GM20000 (cell line): ENCODE data around the gene SPEM2.

Source experiments
- DNase-seq: peaks from one replicate; pipeline ENCODE4 v3.0.0; 2012; ENCODE audit warnings: low spot score
- TF ChIP-seq, protein P1 (sequence below): IDR thresholded peaks from 2 replicates; pipeline ENCODE4 v1.5.1; 2012; ENCODE audit warnings: mild to moderate bottlenecking, control low read depth; ENCODE audit errors: extremely low read depth, missing control alignments

The SPEM2 gene

GRCh38 chr17:7445619-7445968 is 20.2 kb downstream of the SPEM2 start:
- TF ChIP-seq, protein P1, sequence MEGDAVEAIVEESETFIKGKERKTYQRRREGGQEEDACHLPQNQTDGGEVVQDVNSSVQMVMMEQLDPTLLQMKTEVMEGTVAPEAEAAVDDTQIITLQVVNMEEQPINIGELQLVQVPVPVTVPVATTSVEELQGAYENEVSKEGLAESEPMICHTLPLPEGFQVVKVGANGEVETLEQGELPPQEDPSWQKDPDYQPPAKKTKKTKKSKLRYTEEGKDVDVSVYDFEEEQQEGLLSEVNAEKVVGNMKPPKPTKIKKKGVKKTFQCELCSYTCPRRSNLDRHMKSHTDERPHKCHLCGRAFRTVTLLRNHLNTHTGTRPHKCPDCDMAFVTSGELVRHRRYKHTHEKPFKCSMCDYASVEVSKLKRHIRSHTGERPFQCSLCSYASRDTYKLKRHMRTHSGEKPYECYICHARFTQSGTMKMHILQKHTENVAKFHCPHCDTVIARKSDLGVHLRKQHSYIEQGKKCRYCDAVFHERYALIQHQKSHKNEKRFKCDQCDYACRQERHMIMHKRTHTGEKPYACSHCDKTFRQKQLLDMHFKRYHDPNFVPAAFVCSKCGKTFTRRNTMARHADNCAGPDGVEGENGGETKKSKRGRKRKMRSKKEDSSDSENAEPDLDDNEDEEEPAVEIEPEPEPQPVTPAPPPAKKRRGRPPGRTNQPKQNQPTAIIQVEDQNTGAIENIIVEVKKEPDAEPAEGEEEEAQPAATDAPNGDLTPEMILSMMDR = no peak
- peak; percentile 66 for DNase-seq

GRCh38 chr17:7448461-7448860 is 23.0 kb downstream of the SPEM2 start:
- TF ChIP-seq, protein P1 = no peak
- no peak for DNase-seq

GRCh38 chr17:7459961-7460545 is 34.6 kb downstream of the SPEM2 start:
- TF ChIP-seq, protein P1 = no peak

GRCh38 chr17:7460850-7461660 is 35.6 kb downstream of the SPEM2 start:
- no peak for DNase-seq
- TF ChIP-seq, protein P1 = no peak

More at GRCh38 chr17:7459961-7460545, 34.6 kb downstream of the SPEM2 start:
- no peak for DNase-seq

GRCh38 chr17:7462474-7463371 is 37.3 kb downstream of the SPEM2 start:
- TF ChIP-seq, protein P1 = no peak
- no peak for DNase-seq

- TF ChIP-seq, protein P1 = no peak
- no peak for DNase-seq
These were observed 38.0 kb downstream of the SPEM2 start for GRCh38 chr17:7463372-7463846.
